Measurements from ENCODE around the gene ERC2. TPM values are rescaled to one million over a fixed set of nuclear protein-coding genes. Genes with fewer than 3 reads are reported as not detected.

ERC2 gene
- total and polyA plus RNA-seq, 2 donors (not counting 3 experiments of a cell fraction or from before 2014, with no cell fraction given): 5.6 to 15.5 TPM

GRCh38 chr3:55780913-55781312 is 687.4 kb downstream of the ERC2 start:
- Histone ChIP-seq H3K4me2 (ENCODE audit: insufficient read depth, low read length) (no peak overlapping the region), H3K27me3 (ENCODE audit: control insufficient read depth in 2 of 2, insufficient read depth in 2 of 2, low read length in 2 of 2) (no peaks in the 10 kb centered on the region), H3K9ac (replicated peaks; ENCODE audit: extremely low read depth, insufficient read depth, low read length) (no peak overlapping the region), H2AFZ (ENCODE audit: low read depth, low read length) (no peak overlapping the region), H3K9me3 (replicated peaks; ENCODE audit: control insufficient read depth, insufficient read depth, low read length) (no peaks in the 10 kb centered on the region), H3K4me3 (replicated peaks in 1 of 3; ENCODE audit: insufficient read depth in 1 of 3, low read depth in 1 of 3, low read length in 3 of 3) (no peak overlapping the region), H4K20me1 (replicated peaks; ENCODE audit: control insufficient read depth, extremely low read depth, insufficient read depth, low read length) (no peaks in the 10 kb centered on the region), H3K36me3 (ENCODE audit: control insufficient read depth in 2 of 2, extremely low read depth in 1 of 2, insufficient read depth in 2 of 2, low read length in 2 of 2) (no peaks in the 10 kb centered on the region), H3K4me1 (ENCODE audit: control insufficient read depth, extremely low read depth, insufficient read depth, low read length) (no peaks in the 10 kb centered on the region), H3K27ac (ENCODE audit: insufficient read depth, low read depth, low read length) (no peak overlapping the region), H3K9me1 (replicated peaks; ENCODE audit: control insufficient read depth, extremely low read depth, insufficient read depth, low read length) (no peaks in the 10 kb centered on the region), H3K79me2 (ENCODE audit: control insufficient read depth, insufficient read depth, low read length) (no peaks in the 10 kb centered on the region)
- intact Hi-C loops (cut with micrococcal nuclease) (no loop called here), dilution Hi-C loops (cut with MboI; ENCODE audit: extremely low pct_ligation_motif_present, low sequenced_read_pairs) (no loop called here)
- no peak for FAIRE-seq
- no peak for TF ChIP-seq FOS (IDR thresholded peaks at IDR 0.05; ENCODE audit: borderline replicate concordance, insufficient read depth, low read length)
- no peak for TF ChIP-seq POLR2AphosphoS5 (IDR thresholded peaks at IDR 0.05; ENCODE audit: insufficient read depth, low read depth, low read length)
- no peak for TF ChIP-seq MYC (IDR thresholded peaks at IDR 0.05; ENCODE audit: low read depth, low read length)
- TF ChIP-seq, protein P1, sequence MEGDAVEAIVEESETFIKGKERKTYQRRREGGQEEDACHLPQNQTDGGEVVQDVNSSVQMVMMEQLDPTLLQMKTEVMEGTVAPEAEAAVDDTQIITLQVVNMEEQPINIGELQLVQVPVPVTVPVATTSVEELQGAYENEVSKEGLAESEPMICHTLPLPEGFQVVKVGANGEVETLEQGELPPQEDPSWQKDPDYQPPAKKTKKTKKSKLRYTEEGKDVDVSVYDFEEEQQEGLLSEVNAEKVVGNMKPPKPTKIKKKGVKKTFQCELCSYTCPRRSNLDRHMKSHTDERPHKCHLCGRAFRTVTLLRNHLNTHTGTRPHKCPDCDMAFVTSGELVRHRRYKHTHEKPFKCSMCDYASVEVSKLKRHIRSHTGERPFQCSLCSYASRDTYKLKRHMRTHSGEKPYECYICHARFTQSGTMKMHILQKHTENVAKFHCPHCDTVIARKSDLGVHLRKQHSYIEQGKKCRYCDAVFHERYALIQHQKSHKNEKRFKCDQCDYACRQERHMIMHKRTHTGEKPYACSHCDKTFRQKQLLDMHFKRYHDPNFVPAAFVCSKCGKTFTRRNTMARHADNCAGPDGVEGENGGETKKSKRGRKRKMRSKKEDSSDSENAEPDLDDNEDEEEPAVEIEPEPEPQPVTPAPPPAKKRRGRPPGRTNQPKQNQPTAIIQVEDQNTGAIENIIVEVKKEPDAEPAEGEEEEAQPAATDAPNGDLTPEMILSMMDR (IDR thresholded peaks at IDR 0.05; ENCODE audit: extremely low read depth in 1 of 2, insufficient read depth in 1 of 2, low read depth in 1 of 2, low read length in 2 of 2): no peak
- ChIA-PET POLR2A (no interaction called here), CTCF (no interaction called here)
- DNase-seq (ENCODE audit: low read depth, low spot score): no peak
- BruUV-seq (replicated peaks): no TSS peak

GRCh38 chr3:55779543-55779942 is 688.7 kb downstream of the ERC2 start:
- Histone ChIP-seq H3K4me1 (ENCODE audit: control insufficient read depth, extremely low read depth, insufficient read depth, low read length) (no peaks in the 10 kb centered on the region), H2AFZ (ENCODE audit: low read depth, low read length) (no peak overlapping the region), H3K4me3 (replicated peaks in 1 of 3; ENCODE audit: insufficient read depth in 1 of 3, low read depth in 1 of 3, low read length in 3 of 3) (no peak overlapping the region), H3K27ac (ENCODE audit: insufficient read depth, low read depth, low read length) (no peak overlapping the region), H3K36me3 (ENCODE audit: control insufficient read depth in 2 of 2, extremely low read depth in 1 of 2, insufficient read depth in 2 of 2, low read length in 2 of 2) (no peaks in the 10 kb centered on the region), H3K9ac (replicated peaks; ENCODE audit: extremely low read depth, insufficient read depth, low read length) (no peak overlapping the region), H3K9me1 (replicated peaks; ENCODE audit: control insufficient read depth, extremely low read depth, insufficient read depth, low read length) (no peaks in the 10 kb centered on the region), H4K20me1 (replicated peaks; ENCODE audit: control insufficient read depth, extremely low read depth, insufficient read depth, low read length) (no peaks in the 10 kb centered on the region), H3K9me3 (replicated peaks; ENCODE audit: control insufficient read depth, insufficient read depth, low read length) (no peaks in the 10 kb centered on the region), H3K27me3 (ENCODE audit: control insufficient read depth in 2 of 2, insufficient read depth in 2 of 2, low read length in 2 of 2) (no peaks in the 10 kb centered on the region), H3K4me2 (ENCODE audit: insufficient read depth, low read length) (no peak overlapping the region), H3K79me2 (ENCODE audit: control insufficient read depth, insufficient read depth, low read length) (no peaks in the 10 kb centered on the region)
- intact Hi-C loops (cut with micrococcal nuclease): no loop called here
- no peak for FAIRE-seq
- dilution Hi-C loops (cut with MboI; ENCODE audit: extremely low pct_ligation_motif_present, low sequenced_read_pairs): no loop called here
- BruUV-seq (replicated peaks): no TSS peak
- DNase-seq (ENCODE audit: low read depth, low spot score): no peak
- ChIA-PET POLR2A (no interaction called here), CTCF (no interaction called here)
- no peak for TF ChIP-seq GATA2 (IDR thresholded peaks at IDR 0.05; ENCODE audit: insufficient read depth, insufficient read length, low read depth, low read length)
- TF ChIP-seq JUN (IDR thresholded peaks at IDR 0.05; ENCODE audit: borderline replicate concordance, insufficient read depth, insufficient read length, low read depth): no peak
- no peak for TF ChIP-seq POLR2AphosphoS5 (IDR thresholded peaks at IDR 0.05; ENCODE audit: insufficient read depth, low read depth, low read length)
- TF ChIP-seq MYC (IDR thresholded peaks at IDR 0.05; ENCODE audit: low read depth, low read length): no peak
- TF ChIP-seq FOS (IDR thresholded peaks at IDR 0.05; ENCODE audit: borderline replicate concordance, insufficient read depth, low read length): no peak
- TF ChIP-seq, protein P2, sequence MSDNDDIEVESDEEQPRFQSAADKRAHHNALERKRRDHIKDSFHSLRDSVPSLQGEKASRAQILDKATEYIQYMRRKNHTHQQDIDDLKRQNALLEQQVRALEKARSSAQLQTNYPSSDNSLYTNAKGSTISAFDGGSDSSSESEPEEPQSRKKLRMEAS (IDR thresholded peaks at IDR 0.05; ENCODE audit: insufficient read depth, insufficient read length): no peak
- TF ChIP-seq EZH2 (IDR thresholded peaks at IDR 0.05; ENCODE audit: borderline replicate concordance, low read depth, low read length, severe bottlenecking): no peak
